LNCAP (cell line): ENCODE measurements around the gene SNX24.

Experiments
- CTCF ChIP-seq: fragments of 450-650 bp; IDR thresholded peaks from 2 replicates; pipeline ENCODE4 v1.5.1; 2017; ENCODE audit warnings: mild to moderate bottlenecking

The SNX24 gene

DNA sequence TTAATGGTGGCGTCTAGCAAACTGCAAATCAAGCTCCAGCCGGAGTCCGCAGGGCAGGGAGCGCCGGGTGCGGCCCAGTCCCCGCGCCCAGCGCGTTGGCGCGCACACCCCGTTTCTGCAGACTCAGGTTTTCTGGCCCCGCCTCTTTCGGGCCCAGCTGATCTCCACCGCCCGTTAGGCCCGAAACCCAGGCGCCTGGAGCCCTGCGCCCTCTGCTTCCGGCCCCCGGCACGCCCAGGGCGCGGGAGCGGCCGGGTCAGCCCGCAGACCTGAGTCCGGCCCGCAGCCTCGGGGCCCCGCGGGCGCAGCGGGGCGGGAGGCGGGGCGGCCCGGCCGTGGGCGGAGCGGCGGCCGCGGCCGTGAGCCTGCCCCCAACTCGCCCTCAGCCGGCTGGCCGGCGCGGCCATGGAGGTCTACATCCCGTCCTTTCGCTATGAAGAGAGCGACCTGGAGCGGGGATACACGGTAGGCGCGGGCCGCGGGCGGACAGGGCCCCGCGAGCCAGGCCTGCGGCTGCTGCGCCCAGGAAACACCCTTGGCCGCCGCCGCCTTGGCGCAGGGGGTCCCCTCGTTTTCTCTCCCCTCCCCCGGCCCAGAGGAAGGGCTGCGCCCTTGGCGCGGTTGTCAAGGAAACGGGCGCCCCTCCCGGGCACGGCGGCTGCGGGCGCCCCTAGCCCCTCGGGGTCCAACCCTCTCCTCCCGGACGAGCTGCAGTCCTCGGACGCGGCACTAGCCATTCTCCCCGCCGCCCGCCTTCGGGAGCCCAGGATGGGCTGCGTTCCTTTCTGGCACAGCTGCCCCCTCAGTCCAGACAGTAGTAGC, at the start of gene SNX24:
SNX24 (plus strand) TSS at position 385 of the 822 bp plus-strand sequence; CDS start at position 406, 21 bp downstream.
- no peak for TF ChIP-seq CTCF

DNA sequence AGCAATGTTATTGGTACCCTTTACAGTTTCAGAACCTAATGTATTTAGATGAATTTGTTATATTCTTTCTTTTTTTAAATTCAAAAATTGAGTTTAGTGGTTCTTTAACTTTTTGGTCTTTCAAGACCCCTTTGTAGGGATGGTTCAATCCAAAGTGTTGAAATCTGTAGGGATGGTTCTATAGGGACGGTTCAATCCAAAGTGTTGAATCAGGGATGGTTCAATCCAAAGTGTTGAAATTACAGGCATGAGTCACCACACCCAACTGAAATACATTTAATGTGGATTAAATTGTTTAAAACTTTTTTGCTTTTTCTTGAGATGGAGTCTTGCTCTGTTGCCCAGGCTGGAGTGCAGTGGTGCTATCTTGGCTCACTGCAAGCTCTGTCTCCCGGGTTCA, 39.9 kb upstream of the SNX24 start:
- TF ChIP-seq CTCF: no peak

- no peak for TF ChIP-seq CTCF
Observed at GRCh38 chr5:122810405-122810804, 35.0 kb upstream of the SNX24 start.

DNA sequence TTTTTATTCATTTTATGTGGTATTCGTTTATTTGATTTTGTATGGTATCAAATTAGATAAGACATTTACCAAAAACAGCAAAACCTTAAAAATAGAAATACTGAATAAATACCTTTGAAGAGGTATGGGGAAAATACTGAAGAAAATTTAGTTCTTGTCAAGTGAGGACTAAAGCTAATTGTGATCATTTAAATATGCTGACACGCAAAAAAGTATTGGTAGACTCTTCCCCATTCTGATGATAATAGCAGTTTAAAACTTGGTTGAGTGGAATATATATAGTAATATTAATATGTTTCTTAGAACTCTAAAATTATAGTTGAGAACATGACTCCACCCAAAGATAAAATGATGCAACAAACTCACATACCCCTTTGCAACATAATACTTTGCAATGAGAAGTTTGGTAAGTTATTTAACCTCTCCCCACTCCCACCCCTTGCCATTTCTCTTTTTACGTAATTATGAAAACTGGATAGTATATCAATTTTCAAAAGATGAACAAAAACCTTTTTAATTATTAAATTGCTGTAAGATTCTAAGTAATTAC, 30.1 kb upstream of the SNX24 start:
- no peak for TF ChIP-seq CTCF

DNA sequence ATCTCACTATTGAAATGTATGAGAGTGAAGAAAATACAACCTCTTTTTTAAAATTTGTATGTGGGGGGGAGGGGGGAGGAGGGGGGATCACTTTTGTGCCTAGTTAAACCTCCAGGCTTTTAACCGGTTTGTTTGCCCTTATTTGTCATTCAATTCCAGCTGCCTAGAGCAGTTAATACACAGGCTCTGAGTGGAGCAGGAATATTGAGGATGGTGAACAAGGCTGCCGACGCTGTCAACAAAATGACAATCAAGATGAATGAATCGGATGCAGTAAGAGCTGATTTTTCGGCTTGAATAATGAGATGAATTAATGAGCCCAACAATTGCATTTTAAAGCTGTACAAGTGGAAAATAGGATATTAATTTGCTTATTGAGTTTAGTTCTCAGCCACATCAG, 28.7 kb upstream of the SNX24 start:
- no peak for TF ChIP-seq CTCF

DNA sequence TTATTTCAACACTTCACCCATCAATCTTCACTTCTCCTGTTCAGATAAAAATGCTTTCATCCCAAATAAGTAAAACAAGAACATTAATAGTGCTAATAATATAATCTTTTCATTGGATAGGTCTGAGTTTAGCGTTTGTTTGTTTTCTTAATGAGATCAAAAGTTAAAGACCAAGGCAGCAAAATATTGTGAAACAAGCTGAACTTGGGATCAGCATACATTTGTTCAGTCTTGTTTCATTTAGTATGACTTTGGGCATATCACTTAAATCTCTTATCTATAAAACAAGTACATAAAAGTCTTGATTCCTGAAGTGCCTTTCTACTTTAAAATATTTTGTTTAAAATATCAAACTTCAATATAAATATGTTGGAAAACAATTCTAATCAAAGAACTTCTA, 13.4 kb upstream of the SNX24 start:
- no peak for TF ChIP-seq CTCF

DNA sequence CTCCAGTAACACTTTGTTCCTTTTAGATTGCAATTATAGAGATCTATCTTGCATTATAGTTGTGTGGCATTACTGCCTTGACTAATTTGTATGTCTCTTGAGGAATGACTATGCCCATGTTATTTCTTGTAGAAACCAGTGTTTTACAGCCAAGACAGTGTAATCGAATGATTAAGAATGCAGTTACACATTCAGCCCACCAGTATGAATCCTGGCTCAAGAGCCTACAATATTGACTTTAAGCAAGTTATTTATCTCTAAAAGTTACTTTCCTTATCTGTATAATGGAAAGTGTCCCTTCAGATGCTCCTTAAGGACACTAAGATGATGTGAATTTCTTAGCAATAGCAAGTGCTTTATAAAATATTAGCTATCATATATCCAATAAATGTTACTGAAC, 9.7 kb upstream of the SNX24 start:
- no peak for TF ChIP-seq CTCF
